Stomach (tissue), 4 donors: ENCODE data around the gene KBTBD8.

Experiments used
- POLR2A ChIP-seq, 4 donors: fragments of 450-650 bp; IDR thresholded peaks; one replicate each; pipeline ENCODE4 v1.6.1; 2016; ENCODE audit warnings: antibody characterized with exemption in 4 of 4, control low read depth in 2 of 4, mild to moderate bottlenecking in 1 of 4, moderate library complexity in 1 of 4
- TF ChIP-seq, protein P1 (sequence below), 7 experiments: fragments of 450-650 bp in 4 of 7; fragments of 200-600 bp in 3 of 7; sonication (generic) in 3 of 7; IDR thresholded peaks; one replicate each; pipeline ENCODE4 v1.5.1; 2016 to 2019; ENCODE audit warnings: antibody characterized with exemption in 7 of 7, control low read depth in 2 of 7, mild to moderate bottlenecking in 1 of 7

DNA sequence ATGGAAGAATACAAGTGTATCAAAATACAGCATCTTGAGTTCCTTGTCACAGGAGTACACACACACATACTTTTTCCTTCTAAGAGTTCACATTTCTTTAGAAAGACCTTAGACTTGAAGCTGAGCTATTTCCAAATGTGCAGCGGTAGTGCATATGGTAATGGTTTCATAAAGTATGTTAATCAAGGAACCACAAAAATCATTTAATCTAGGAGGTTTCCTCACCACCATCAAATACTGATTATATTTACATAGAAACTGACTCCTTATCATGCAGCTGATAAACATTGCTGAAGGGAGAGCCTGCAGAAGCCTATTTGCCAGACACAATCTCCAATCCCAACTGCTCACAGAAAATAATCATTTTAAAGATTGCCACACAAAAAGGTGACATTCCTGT is 40.0 kb upstream of the KBTBD8 start:
- TF ChIP-seq POLR2A (IDR thresholded peaks at IDR 0.05): no peak
- TF ChIP-seq, protein P1, sequence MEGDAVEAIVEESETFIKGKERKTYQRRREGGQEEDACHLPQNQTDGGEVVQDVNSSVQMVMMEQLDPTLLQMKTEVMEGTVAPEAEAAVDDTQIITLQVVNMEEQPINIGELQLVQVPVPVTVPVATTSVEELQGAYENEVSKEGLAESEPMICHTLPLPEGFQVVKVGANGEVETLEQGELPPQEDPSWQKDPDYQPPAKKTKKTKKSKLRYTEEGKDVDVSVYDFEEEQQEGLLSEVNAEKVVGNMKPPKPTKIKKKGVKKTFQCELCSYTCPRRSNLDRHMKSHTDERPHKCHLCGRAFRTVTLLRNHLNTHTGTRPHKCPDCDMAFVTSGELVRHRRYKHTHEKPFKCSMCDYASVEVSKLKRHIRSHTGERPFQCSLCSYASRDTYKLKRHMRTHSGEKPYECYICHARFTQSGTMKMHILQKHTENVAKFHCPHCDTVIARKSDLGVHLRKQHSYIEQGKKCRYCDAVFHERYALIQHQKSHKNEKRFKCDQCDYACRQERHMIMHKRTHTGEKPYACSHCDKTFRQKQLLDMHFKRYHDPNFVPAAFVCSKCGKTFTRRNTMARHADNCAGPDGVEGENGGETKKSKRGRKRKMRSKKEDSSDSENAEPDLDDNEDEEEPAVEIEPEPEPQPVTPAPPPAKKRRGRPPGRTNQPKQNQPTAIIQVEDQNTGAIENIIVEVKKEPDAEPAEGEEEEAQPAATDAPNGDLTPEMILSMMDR (IDR thresholded peaks at IDR 0.05): no peak
